Lung (tissue), 12 donors: ENCODE data around the gene USP24. TPM values are rescaled to one million over a fixed set of nuclear protein-coding genes. Genes with fewer than 3 reads are reported as not detected.
A peak's percentile ranks its signal among the peaks of the same experiment; 100 is the strongest.

Experiments used
- ATAC-seq: fragments of 200-7000 bp; cut with Tn5 transposase; one replicate; pipeline ENCODE4 v1.9.1; 2020; ENCODE audit warnings: moderate number of reproducible peaks; ENCODE audit not compliant: insufficient read depth, low FRiP score
- DNase-seq, 3 donors: peaks; one replicate each; pipeline ENCODE4 v3.0.0-alpha.2; 2013 to 2017
- H3K27ac ChIP-seq, 2 donors: one replicate each; pipeline ENCODE4 v1.5.1; 2013; ENCODE audit warnings: mild to moderate bottlenecking in 2 of 2, moderate library complexity in 2 of 2, control low read depth in 1 of 2, inconsistent platforms in 1 of 2, low read depth in 1 of 2, low read length in 1 of 2
- H3K27me3 ChIP-seq, 3 donors: one replicate each; pipeline ENCODE4 v1.5.1; 2013; ENCODE audit warnings: low read length in 2 of 3; ENCODE audit not compliant: control insufficient read depth in 3 of 3, insufficient read depth in 3 of 3
- H3K36me3 ChIP-seq, 4 donors: one replicate each; pipeline ENCODE4 v1.5.1; 2013; ENCODE audit warnings: low read length in 4 of 4, mild to moderate bottlenecking in 1 of 4, moderate library complexity in 1 of 4; ENCODE audit not compliant: control insufficient read depth in 4 of 4, insufficient read depth in 4 of 4
- H3K4me1 ChIP-seq, 5 donors: one replicate each; pipeline ENCODE4 v1.5.1; 2013; ENCODE audit warnings: low read length in 5 of 5, mild to moderate bottlenecking in 2 of 5, moderate library complexity in 1 of 5; ENCODE audit not compliant: control insufficient read depth in 5 of 5, insufficient read depth in 5 of 5
- H3K4me3 ChIP-seq: one replicate; pipeline ENCODE4 v1.5.1; 2013; ENCODE audit warnings: mild to moderate bottlenecking, control low read depth, moderate library complexity
- H3K9ac ChIP-seq, 2 donors: one replicate each; pipeline ENCODE4 v1.5.1; 2013; ENCODE audit warnings: low read length in 2 of 2, control low read depth in 1 of 2; ENCODE audit not compliant: insufficient read depth in 1 of 2
- H3K9me3 ChIP-seq, 4 donors: one replicate each; pipeline ENCODE4 v1.5.1; 2013; ENCODE audit warnings: low read length in 3 of 4, mild to moderate bottlenecking in 1 of 4, moderate library complexity in 1 of 4; ENCODE audit not compliant: control insufficient read depth in 4 of 4, insufficient read depth in 3 of 4
- CTCF ChIP-seq: IDR thresholded peaks from 2 replicates; pipeline ENCODE4 v1.5.1; 2012; ENCODE audit warnings: mild to moderate bottlenecking; ENCODE audit errors: control extremely low read depth, extremely low read depth
- WGBS, 2 donors: extraction: QIAGEN DNeasy Blood & Tissue Kit; methylation state at CpG; one replicate each; pipeline ENCODE4 v1.1.7; 2013; 5-methylcytosine and 5-hydroxymethylcytosine counted together
- polyA plus RNA-seq, 2 donors: library from polyadenylated mRNA; stranded (reverse); fragments of 200-250 nt; gene quantifications; one replicate each; pipeline ENCODE4 v1.2.1, GENCODE V29; 2013
- total RNA-seq, 2 donors: library from RNA; depleted of rRNA in 1 of 2; stranded (reverse); fragments of >200 nt in 1 of 2; gene quantifications; one replicate each; pipeline ENCODE4 v1.2.1, GENCODE V29; 2014 to 2021
- donor health status: control.
- donor health status: control.
- donor health status: Bipolar disorder and iron deficiency.
- donor health status: healthy.
- donor health status: DM: yes; HTN: yes; CAD: no.

USP24 gene
- total and polyA plus RNA-seq, 4 donors = 7.8 to 77.8 (median 23.6) TPM

GRCh38 chr1:55043011-55043410 lies 172.2 kb downstream of the USP24 start:
- ATAC-seq (no peak), DNase-seq (no peak)
- no peak for TF ChIP-seq CTCF
- H3K27me3 ChIP-seq = peaks cover 0 to 40% (median 36%) of the 10 kb centered on the region in 3 donors
- WGBS, 2 donors = 91 to 94% methylated on average over 2 of the region's 2 CpGs
- H3K27ac ChIP-seq = no peak overlapping the region
- peaks cover 0 to 1% (median 0%) of the 10 kb centered on the region in 4 donors for H3K36me3 ChIP-seq
- H3K9ac ChIP-seq = no peak overlapping the region
- peaks cover 0 to 20% (median 0%) of the 10 kb centered on the region in 5 donors for H3K4me1 ChIP-seq
- H3K4me3 ChIP-seq = no peak overlapping the region
- H3K9me3 ChIP-seq = no peaks in the 10 kb centered on the region

GRCh38 chr1:55041613-55042012 lies 173.6 kb downstream of the USP24 start:
- Histone ChIP-seq H3K4me3 (no peak overlapping the region), H3K27me3 (peaks cover 0 to 52% (median 37%) of the 10 kb centered on the region in 3 donors), H3K4me1 (peaks cover 0 to 20% (median 0%) of the 10 kb centered on the region in 5 donors), H3K27ac (no peak overlapping the region), H3K9me3 (no peaks in the 10 kb centered on the region), H3K9ac (no peak overlapping the region), H3K36me3 (peaks cover 0 to 1% (median 0%) of the 10 kb centered on the region in 4 donors)
- DNase-seq (no peak), ATAC-seq (no peak)
- WGBS, 2 donors = 77 to 99% methylated on average over 3 of the region's 3 CpGs
- no peak for TF ChIP-seq CTCF

- peaks cover 0 to 20% (median 0%) of the 10 kb centered on the region in 5 donors for H3K4me1 ChIP-seq
- peak overlapping the region; percentile 20 for H3K4me3 ChIP-seq
- H3K36me3 ChIP-seq = no peaks in the 10 kb centered on the region
- no peak for DNase-seq
- no peak for TF ChIP-seq CTCF
- no peaks in the 10 kb centered on the region for H3K9me3 ChIP-seq
- ATAC-seq = no peak
- WGBS, 2 donors = 32 to 41% methylated on average over 5 of the region's 5 CpGs
- peaks cover 0 to 52% (median 42%) of the 10 kb centered on the region in 3 donors for H3K27me3 ChIP-seq
- no peak overlapping the region for H3K27ac ChIP-seq
- H3K9ac ChIP-seq = no peak overlapping the region
These were observed 174.2 kb downstream of the USP24 start for GRCh38 chr1:55040933-55041494.
